CD4-positive, alpha-beta T cell (primary cell): ENCODE data around the gene DGKB. TPM values are rescaled to one million over a fixed set of nuclear protein-coding genes. Genes with fewer than 3 reads are reported as not detected.

Experiments
- ATAC-seq: fragments of 200-7000 bp; cut with Tn5 transposase; one replicate; pipeline ENCODE4 v1.10.0; 2022; ENCODE audit warnings: mild to moderate bottlenecking; ENCODE audit not compliant: poor library complexity
- CTCF ChIA-PET: fragments of 350-600 bp; sonication (Branson Sonifier 250); formaldehyde crosslinking; loops from one replicate; lab custom pipeline; 2021; ENCODE audit warnings: antibody characterized with exemption, inconsistent platforms; lab: Charles Lee
- POLR2A ChIA-PET: fragments of 350-600 bp; sonication (Branson Sonifier 250); formaldehyde crosslinking; loops from one replicate; lab custom pipeline; 2021; ENCODE audit warnings: antibody characterized with exemption, inconsistent platforms; lab: Charles Lee
- DNase-seq, 14 experiments: peaks; one replicate each; pipeline ENCODE4 v3.0.0-alpha.2; 2013 to 2020; ENCODE audit warnings: mixed read lengths in 2 of 14
- H3K27ac ChIP-seq, 2 donors: one replicate each; pipeline versions ENCODE4 v1.5.1 to v1.7.0; 2013; ENCODE audit warnings: low read length in 2 of 2, low read depth in 1 of 2, mild to moderate bottlenecking in 1 of 2
- H3K27me3 ChIP-seq, 2 experiments: 1 replicate in 1 of 2; 2 replicates in 1 of 2; pipeline versions ENCODE4 v1.6.1 to v1.7.0; 2013; ENCODE audit warnings: low read length in 2 of 2, control low read depth in 1 of 2, mild to moderate bottlenecking in 1 of 2, moderate library complexity in 1 of 2; ENCODE audit not compliant: insufficient read depth in 2 of 2, control insufficient read depth in 1 of 2
- H3K36me3 ChIP-seq: one replicate; pipeline ENCODE4 v1.6.1; 2013; ENCODE audit warnings: low read length, control low read depth; ENCODE audit not compliant: insufficient read depth
- H3K4me1 ChIP-seq: one replicate; pipeline ENCODE4 v1.6.1; 2013; ENCODE audit warnings: low read length, control low read depth; ENCODE audit not compliant: insufficient read depth
- H3K4me3 ChIP-seq: one replicate; pipeline ENCODE4 v1.5.1; 2013; ENCODE audit warnings: mild to moderate bottlenecking, low read length, moderate library complexity
- H3K9me3 ChIP-seq, 2 experiments: 1 replicate in 1 of 2; 2 replicates in 1 of 2; pipeline versions ENCODE4 v1.6.1 to v1.7.0; 2013; ENCODE audit warnings: low read length in 2 of 2, mild to moderate bottlenecking in 2 of 2, control low read depth in 1 of 2, moderate library complexity in 1 of 2; ENCODE audit not compliant: control insufficient read depth in 1 of 2, insufficient read depth in 1 of 2
- H3K27ac Mint-ChIP-seq: one replicate; pipeline ENCODE4 v1.8.0; 2020; ENCODE audit warnings: mixed read lengths
- H3K27me3 Mint-ChIP-seq: one replicate; pipeline ENCODE4 v1.8.0; 2021; ENCODE audit warnings: mixed read lengths
- H3K36me3 Mint-ChIP-seq: one replicate; pipeline ENCODE4 v1.8.0; 2021; ENCODE audit warnings: low read depth, mixed read lengths
- H3K4me1 Mint-ChIP-seq: one replicate; pipeline ENCODE4 v1.8.0; 2021; ENCODE audit warnings: low read depth, mixed read lengths
- H3K4me3 Mint-ChIP-seq: one replicate; pipeline ENCODE4 v1.8.0; 2020; ENCODE audit warnings: mild to moderate bottlenecking, mixed read lengths
- H3K9me3 Mint-ChIP-seq: one replicate; pipeline ENCODE4 v1.8.0; 2020; ENCODE audit warnings: mixed read lengths
- intact Hi-C, 2 experiments: fragments of 100-400 bp; cut with DNase I in 1 of 2; cut with micrococcal nuclease in 1 of 2; formaldehyde crosslinking; loops; one replicate each; pipeline versions ENCODE4 v1.15.1 to v1.9.0; 2023 to 2025; cut with DNase I, micrococcal nuclease
- total RNA-seq, 174 experiments: library from RNA in 2 of 174; stranded (reverse) in 2 of 174; gene quantifications; one replicate each; pipeline ENCODE4 v1.2.3 and lab custom pipeline; 2021 to 2026
- TF ChIP-seq, protein P1 (sequence below): fragments of 200-600 bp; IDR thresholded peaks from one replicate; pipeline ENCODE4 v1.8.0; 2022; ENCODE audit warnings: antibody characterized with exemption, mild to moderate bottlenecking

DGKB gene
- total RNA-seq, 2 experiments from 2014 or later: not detected

DNA sequence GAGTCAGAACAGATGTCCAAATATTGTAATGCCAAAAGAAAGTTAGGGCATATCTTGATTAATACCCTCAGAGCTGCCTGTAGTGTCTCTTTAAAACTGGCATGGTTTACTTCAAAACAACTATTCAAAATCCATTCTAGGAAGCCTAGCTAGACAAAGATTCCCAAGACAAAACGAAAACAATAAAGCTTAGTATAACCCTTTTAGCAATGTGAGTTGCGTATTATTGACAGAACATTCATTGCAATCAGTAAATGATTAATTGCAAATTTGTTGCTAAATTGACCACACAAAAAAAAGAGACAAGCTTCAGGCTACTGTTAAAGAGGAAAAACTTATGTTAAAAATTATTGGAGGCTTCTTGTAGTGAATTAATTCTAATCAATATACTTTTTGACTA is 406.9 kb downstream of the DGKB start:
- DNase-seq (no peak), ATAC-seq (no peak)
- CTCF ChIA-PET: no interaction called here
- no peak overlapping the region for H3K27ac ChIP-seq
- Mint-ChIP-seq H3K9me3 (peaks cover 3% of the 10 kb centered on the region), H3K4me1 (no peaks in the 10 kb centered on the region), H3K27ac (no peak overlapping the region), H3K36me3 (no peaks in the 10 kb centered on the region), H3K4me3 (no peak overlapping the region), H3K27me3 (no peaks in the 10 kb centered on the region)
- POLR2A ChIA-PET: no interaction called here
- TF ChIP-seq, protein P1, sequence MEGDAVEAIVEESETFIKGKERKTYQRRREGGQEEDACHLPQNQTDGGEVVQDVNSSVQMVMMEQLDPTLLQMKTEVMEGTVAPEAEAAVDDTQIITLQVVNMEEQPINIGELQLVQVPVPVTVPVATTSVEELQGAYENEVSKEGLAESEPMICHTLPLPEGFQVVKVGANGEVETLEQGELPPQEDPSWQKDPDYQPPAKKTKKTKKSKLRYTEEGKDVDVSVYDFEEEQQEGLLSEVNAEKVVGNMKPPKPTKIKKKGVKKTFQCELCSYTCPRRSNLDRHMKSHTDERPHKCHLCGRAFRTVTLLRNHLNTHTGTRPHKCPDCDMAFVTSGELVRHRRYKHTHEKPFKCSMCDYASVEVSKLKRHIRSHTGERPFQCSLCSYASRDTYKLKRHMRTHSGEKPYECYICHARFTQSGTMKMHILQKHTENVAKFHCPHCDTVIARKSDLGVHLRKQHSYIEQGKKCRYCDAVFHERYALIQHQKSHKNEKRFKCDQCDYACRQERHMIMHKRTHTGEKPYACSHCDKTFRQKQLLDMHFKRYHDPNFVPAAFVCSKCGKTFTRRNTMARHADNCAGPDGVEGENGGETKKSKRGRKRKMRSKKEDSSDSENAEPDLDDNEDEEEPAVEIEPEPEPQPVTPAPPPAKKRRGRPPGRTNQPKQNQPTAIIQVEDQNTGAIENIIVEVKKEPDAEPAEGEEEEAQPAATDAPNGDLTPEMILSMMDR: no peak
- no peaks in the 10 kb centered on the region for H3K36me3 ChIP-seq
- no peaks in the 10 kb centered on the region for H3K27me3 ChIP-seq
- no peaks in the 10 kb centered on the region for H3K4me1 ChIP-seq
- intact Hi-C loops: no loop called here
- no peaks in the 10 kb centered on the region for H3K9me3 ChIP-seq
- H3K4me3 ChIP-seq: no peak overlapping the region

DNA sequence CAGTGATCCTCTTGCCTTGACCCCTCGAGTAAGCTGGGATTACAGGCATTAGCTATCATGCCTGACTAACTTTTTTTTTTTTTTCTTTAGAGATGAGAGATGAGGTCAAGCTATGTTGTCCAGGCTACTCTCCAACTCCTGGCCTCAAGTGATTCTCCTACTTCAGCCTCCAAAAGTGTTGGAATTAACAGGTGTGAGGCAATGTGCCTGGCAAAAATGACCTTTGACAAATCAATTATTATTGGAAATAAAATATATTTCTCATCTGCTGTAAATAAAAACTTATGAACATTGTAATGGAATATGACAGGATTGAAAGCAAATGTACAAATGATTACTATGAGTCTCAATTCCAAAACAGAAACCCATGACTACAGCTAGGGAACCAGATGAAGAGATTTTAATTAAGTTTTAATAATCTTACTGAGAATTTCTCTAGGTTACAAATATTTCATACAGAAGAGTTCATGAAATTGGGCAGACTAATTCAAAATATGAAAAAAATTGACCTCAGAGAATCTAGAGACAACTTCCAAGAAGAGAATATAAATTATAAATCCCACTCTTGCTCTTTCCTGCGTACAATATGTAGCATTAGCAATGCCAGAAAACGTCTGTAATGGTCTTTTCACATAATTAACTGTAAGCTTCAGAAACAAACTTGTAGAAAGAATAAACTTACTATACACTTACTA is 414.7 kb downstream of the DGKB start:
- Mint-ChIP-seq H3K4me1 (no peaks in the 10 kb centered on the region), H3K36me3 (no peaks in the 10 kb centered on the region), H3K27ac (no peak overlapping the region), H3K27me3 (no peaks in the 10 kb centered on the region), H3K4me3 (no peak overlapping the region), H3K9me3 (peaks cover 4% of the 10 kb centered on the region)
- DNase-seq: no peak
- POLR2A ChIA-PET: no interaction called here
- TF ChIP-seq, protein P1: no peak
- Histone ChIP-seq H3K36me3 (no peaks in the 10 kb centered on the region), H3K4me1 (no peaks in the 10 kb centered on the region), H3K27ac (no peak overlapping the region), H3K27me3 (no peaks in the 10 kb centered on the region), H3K9me3 (no peaks in the 10 kb centered on the region), H3K4me3 (no peak overlapping the region)
- CTCF ChIA-PET: no interaction called here
- no peak for ATAC-seq
- intact Hi-C loops: no loop called here

DNA sequence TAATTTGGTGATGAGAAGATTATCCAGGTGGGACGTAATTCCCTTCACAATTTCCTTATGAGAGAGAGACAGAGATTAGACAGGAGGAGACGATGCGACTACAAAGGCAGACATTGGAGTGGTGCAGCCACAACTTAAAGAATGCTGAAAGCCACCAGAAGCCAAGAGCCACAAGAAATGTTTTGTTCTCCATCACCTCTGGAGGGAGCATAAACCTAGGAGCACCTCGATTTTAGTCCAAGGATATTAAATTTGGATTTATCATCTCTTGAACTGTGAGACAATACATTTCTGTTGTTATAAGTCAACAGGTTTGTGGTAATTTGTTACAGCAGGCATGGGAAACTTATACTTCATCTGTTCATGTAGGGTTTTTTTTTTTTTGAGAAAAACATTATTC is 418.9 kb downstream of the DGKB start:
- TF ChIP-seq, protein P1: no peak
- no peaks in the 10 kb centered on the region for H3K36me3 Mint-ChIP-seq
- H3K27me3 ChIP-seq: no peaks in the 10 kb centered on the region
- no peak overlapping the region for H3K4me3 Mint-ChIP-seq
- peaks cover 4% of the 10 kb centered on the region for H3K9me3 Mint-ChIP-seq
- ChIA-PET POLR2A (no interaction called here), CTCF (no interaction called here)
- H3K36me3 ChIP-seq: no peaks in the 10 kb centered on the region
- H3K27me3 Mint-ChIP-seq: no peaks in the 10 kb centered on the region
- ATAC-seq (no peak), DNase-seq (no peak)
- no peaks in the 10 kb centered on the region for H3K4me1 Mint-ChIP-seq
- H3K27ac Mint-ChIP-seq: no peak overlapping the region
- H3K4me3 ChIP-seq: no peak overlapping the region
- no peaks in the 10 kb centered on the region for H3K4me1 ChIP-seq
- intact Hi-C loops: no loop called here
- H3K9me3 ChIP-seq: no peaks in the 10 kb centered on the region
- no peak overlapping the region for H3K27ac ChIP-seq
